Thoracic aorta endothelial cell (primary cell): ENCODE data around the gene KRTAP27-1. TPM values are rescaled to one million over a fixed set of nuclear protein-coding genes. Genes with fewer than 3 reads are reported as not detected.

ENCODE experiments used
- small RNA-seq: library from RNA; depleted of rRNA; stranded (forward); fragments of <200 nt; gene quantifications from one replicate; pipeline ENCODE3, GENCODE V24; 2012
- total RNA-seq: library from RNA; depleted of rRNA; stranded (reverse); fragments of >200 nt; gene quantifications from 2 replicates; pipeline ENCODE4 v1.2.3, GENCODE V29; 2012

Gene KRTAP27-1, protein sequence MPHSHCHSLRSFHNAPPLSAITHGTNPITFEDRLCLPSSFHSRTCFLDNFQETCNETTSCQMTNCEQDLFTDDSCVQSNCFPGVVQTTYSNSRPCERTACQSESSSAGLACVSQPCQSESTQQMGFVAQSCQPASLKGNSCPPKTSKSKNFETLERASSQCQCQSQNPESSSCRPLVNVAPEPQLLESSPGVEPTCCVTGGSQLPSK
- total RNA-seq: not detected in 2 replicates

DNA sequence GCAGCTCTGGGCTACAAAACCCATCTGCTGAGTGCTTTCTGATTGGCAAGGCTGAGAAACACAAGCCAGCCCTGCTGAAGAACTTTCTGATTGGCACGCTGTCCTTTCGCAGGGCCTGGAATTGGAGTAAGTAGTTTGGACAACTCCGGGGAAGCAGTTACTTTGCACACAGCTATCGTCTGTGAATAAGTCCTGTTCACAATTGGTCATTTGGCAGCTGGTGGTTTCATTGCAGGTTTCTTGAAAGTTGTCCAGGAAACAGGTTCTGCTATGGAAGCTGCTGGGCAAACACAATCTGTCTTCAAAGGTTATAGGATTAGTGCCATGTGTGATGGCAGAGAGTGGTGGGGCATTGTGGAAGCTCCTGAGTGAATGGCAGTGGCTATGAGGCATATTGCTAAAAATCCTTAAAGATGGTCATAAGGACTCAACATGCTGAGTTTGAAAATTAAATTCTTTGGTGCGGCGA is at the start of gene KRTAP27-1:
KRTAP27-1 (minus strand) TSS at position 419 of the 469 bp plus-strand sequence; CDS start at position 393, 26 bp downstream.

DNA sequence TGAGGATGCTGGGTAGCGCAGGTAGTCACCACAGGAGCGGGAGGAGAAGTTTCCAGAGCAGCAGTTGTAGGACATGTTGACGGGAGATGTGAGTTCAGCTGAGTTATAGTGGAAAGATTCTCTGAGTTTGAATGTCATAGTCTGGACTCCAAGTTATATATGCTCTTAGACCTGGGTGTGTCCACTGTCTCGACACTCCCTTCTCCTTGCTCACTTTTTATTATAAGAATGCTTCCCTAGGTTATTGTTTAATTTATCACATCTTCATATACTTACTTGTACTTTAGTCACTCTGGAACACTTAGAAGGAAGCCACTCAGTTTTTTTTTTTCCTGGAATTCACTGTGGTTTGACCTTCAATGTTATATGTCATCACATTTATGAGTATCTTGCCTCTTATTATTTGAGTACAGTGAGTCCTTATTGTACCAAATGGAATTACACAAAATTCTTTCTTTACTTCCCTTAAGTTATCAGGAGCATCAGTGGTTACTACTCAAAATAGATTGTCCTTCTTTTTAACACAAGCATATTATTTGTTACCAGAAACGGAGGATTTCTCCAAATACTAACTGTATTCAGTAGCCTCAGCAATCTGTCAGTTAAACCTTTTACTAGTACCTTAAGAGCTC is 34.8 kb upstream of the KRTAP27-1 start, which contains the start of gene KRTAP13-2:
KRTAP13-2 (minus strand) TSS at position 133 of the 632 bp plus-strand sequence; CDS start at position 75, 58 bp downstream.

DNA sequence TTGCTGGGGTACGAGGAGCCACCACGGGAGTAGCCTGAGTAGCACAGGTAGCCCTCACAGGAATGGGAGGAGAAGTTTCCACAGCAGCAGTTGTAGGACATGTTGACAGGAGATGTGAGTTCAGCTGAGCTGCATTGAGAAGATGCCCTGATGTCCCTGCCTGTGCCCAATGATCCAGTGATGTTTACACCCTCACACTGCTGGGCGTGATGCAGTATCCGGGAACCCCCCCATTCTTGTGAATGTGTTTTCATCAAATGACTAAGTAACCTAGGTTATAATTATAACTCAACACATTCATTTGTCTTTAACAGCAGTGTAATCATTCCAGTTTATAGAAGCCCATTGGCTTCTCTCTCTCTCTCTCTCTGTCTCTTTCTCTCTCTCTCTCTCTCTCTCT is 11.0 kb upstream of the KRTAP27-1 start, which contains the start of gene KRTAP23-1:
KRTAP23-1 (minus strand) TSS at position 101 of the 400 bp plus-strand sequence; CDS start at position 101, 0 bp downstream.

DNA sequence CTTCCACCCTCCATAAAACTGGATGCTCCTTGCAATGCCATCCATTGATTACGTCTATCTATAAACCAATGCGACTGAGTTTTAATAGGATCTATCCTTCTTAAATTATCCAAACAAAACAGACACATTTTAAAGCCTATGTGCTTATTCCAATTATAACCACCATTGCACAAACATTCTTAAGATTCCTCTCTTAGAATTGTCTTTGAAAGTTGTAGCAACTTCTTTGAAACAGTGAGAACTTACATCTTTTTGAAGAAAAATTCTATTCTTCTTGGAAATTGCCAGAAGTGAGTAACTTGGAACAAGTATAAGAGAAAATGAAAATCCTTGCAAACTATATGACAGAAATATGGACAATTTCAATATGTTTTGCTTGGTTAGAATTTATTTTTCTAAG is 17.3 kb downstream of the KRTAP27-1 start, which contains the start of gene KRTAP26-1:
KRTAP26-1 (minus strand) TSS at position 101 of the 400 bp plus-strand sequence. CDS start 280 bp downstream, outside the sequence.

DNA sequence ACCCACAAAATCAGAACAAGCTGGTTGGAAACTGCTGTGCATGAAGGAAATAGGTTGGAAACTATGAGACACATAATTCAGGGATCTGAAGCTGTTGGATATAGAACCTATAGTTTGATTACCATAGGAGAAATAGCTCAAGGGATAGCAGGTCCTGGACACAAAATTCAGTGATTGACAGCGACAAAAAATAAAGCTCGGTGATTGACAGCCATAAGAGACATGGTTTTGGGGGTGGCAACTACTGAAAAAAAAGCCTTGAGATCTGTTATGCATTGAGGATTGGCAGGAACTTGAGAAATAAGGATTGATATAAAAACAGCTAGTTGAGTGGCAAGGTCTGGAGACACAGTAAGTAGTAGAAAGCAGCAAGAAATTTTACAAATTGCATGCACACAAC is 48.3 kb downstream of the KRTAP27-1 start, which contains the start of gene KRTAP25-1:
KRTAP25-1 (minus strand) TSS at position 300 of the 400 bp plus-strand sequence; CDS start at position 276, 24 bp downstream.

Small RNAs within 50 kb of the gene (small RNA-seq; reads per million reads assigned to genes)
- not detected for gene KRTAP23-1
- not detected for gene MIR4327

Other genes with a start within 250 kb of the KRTAP27-1 start
- not detected in 2 replicates for gene CLDN17, start 170.9 kb downstream of the KRTAP27-1 start, total RNA-seq
- not detected in 2 replicates for gene CLDN8, start 121.6 kb downstream of the KRTAP27-1 start, total RNA-seq
- not detected in 2 replicates for gene KRTAP24-1, start 54.7 kb downstream of the KRTAP27-1 start, total RNA-seq
- not detected in 2 replicates for gene KRTAP25-1, start 48.2 kb downstream of the KRTAP27-1 start, total RNA-seq
- not detected in 2 replicates for gene KRTAP26-1, start 17.4 kb downstream of the KRTAP27-1 start, total RNA-seq
- gene KRTAP23-1, start 10.9 kb upstream of the KRTAP27-1 start, total RNA-seq: not detected in 2 replicates
- gene KRTAP13-2, start 34.6 kb upstream of the KRTAP27-1 start, total RNA-seq: not detected in 2 replicates
- not detected in 2 replicates for gene KRTAP13-1, start 58.3 kb upstream of the KRTAP27-1 start, total RNA-seq
- not detected in 2 replicates for gene KRTAP13-3, start 88.2 kb upstream of the KRTAP27-1 start, total RNA-seq
- gene KRTAP13-4, start 92.5 kb upstream of the KRTAP27-1 start, total RNA-seq: not detected in 2 replicates
- not detected in 2 replicates for gene KRTAP15-1, start 102.6 kb upstream of the KRTAP27-1 start, total RNA-seq
- not detected in 2 replicates for gene KRTAP19-1, start 142.7 kb upstream of the KRTAP27-1 start, total RNA-seq
- not detected in 2 replicates for gene KRTAP19-2, start 149.7 kb upstream of the KRTAP27-1 start, total RNA-seq
- gene KRTAP19-3, start 154.3 kb upstream of the KRTAP27-1 start, total RNA-seq: not detected in 2 replicates
- gene KRTAP19-4, start 159.5 kb upstream of the KRTAP27-1 start, total RNA-seq: not detected in 2 replicates
- gene KRTAP19-5, start 164.4 kb upstream of the KRTAP27-1 start, total RNA-seq: not detected in 2 replicates
- not detected in 2 replicates for gene KRTAP19-6, start 204.2 kb upstream of the KRTAP27-1 start, total RNA-seq
- gene KRTAP19-7, start 223.6 kb upstream of the KRTAP27-1 start, total RNA-seq: not detected in 2 replicates